WI38 (cell line): ENCODE results near the gene SNX6.

Source experiments
- H3K4me3 ChIP-seq: 2 replicates; pipeline ENCODE4 v1.5.1; 2011; ENCODE audit warnings: low read depth, mild to moderate bottlenecking, control low read depth, low read length
- CTCF ChIP-seq: IDR thresholded peaks from 2 replicates; pipeline ENCODE4 v1.5.1; 2012; ENCODE audit warnings: low read depth, mild to moderate bottlenecking, control low read depth, low read length

The SNX6 gene

GRCh38 chr14:34629657-34630529, at the start of gene SNX6:
Gene SNX6, minus strand, starts transcription at chr14:34630148. Its CDS starts 32 bp downstream, at chr14:34630116.
- H3K4me3 ChIP-seq, result peak within 1 kb of the TSS; percentile 93
- no peak for TF ChIP-seq CTCF

GRCh38 chr14:34678735-34679134, 48.8 kb upstream of the SNX6 start:
- H3K4me3 ChIP-seq, result no peak overlapping the region
- TF ChIP-seq CTCF, result no peak

- H3K4me3 ChIP-seq, result no peak overlapping the region
- no peak for TF ChIP-seq CTCF
These were observed 48.4 kb upstream of the SNX6 start for GRCh38 chr14:34678306-34678705.

GRCh38 chr14:34676516-34677211, 46.7 kb upstream of the SNX6 start:
- no peak overlapping the region for H3K4me3 ChIP-seq
- TF ChIP-seq CTCF, result no peak

GRCh38 chr14:34673702-34674101, 43.8 kb upstream of the SNX6 start:
- no peak for TF ChIP-seq CTCF
- H3K4me3 ChIP-seq, result no peak overlapping the region

- no peak for TF ChIP-seq CTCF
- H3K4me3 ChIP-seq, result no peak overlapping the region
These were observed 41.8 kb upstream of the SNX6 start for GRCh38 chr14:34671716-34672115.

GRCh38 chr14:34668111-34668510, 38.2 kb upstream of the SNX6 start:
- H3K4me3 ChIP-seq, result no peak overlapping the region
- TF ChIP-seq CTCF, result no peak
